ENCODE data around the gene ARHGAP21.

Gene ARHGAP21

GRCh38 chr10:24569828-24570657 is 153.6 kb downstream of the ARHGAP21 start:
- DNase-seq = no peak

DNA sequence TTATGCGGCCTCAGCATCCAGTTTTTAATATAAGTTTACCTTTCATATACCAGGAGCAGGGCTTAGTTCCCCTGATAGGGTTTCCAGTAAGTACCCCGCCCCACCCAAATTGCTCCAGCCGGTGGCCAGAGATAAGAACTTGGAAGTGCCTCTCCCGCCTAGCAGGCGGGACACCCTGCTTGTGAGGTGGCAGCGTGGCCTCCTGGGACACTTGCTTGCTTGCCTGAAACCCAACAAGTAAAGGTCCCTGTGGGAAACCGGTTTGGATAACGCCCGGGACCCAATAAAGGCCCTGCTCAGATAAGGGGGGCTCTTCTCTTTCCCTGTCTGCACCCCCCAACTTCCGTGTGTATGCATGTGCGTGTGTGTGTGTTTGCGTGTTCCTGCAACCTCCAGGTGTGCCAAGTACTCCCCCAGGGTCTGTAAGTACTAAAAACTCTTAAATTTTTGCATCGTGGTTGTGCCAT is 154.3 kb downstream of the ARHGAP21 start:
- DNase-seq = no peak

DNA sequence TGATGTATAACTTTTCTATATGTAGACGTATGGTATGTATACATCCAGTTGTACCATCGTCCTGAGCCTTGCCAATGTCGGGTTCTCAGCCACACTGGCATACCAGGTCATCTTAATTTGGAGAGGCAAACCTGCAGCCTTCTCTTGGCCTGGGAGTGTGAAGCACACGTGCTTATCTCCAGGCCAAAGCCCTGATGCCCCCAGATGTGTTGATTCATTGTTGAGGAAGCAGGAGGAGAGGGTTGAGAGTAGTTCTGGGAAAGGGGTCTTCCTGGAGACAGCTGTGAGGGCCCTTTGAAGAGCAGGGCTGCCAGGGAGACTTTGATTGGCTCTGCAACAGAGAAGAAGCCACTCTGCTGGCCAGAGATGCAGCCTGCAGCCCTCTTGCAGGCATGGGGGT is 155.6 kb downstream of the ARHGAP21 start:
- DNase-seq = no peak

GRCh38 chr10:24561453-24561852 is 162.2 kb downstream of the ARHGAP21 start:
- DNase-seq = no peak

- no peak for DNase-seq
These were observed 166.6 kb downstream of the ARHGAP21 start for GRCh38 chr10:24556750-24557742.

- no peak for DNase-seq
These were observed 167.4 kb downstream of the ARHGAP21 start for GRCh38 chr10:24556126-24556749.

- no peak for DNase-seq
These were observed 169.7 kb downstream of the ARHGAP21 start for GRCh38 chr10:24554036-24554435.

DNA sequence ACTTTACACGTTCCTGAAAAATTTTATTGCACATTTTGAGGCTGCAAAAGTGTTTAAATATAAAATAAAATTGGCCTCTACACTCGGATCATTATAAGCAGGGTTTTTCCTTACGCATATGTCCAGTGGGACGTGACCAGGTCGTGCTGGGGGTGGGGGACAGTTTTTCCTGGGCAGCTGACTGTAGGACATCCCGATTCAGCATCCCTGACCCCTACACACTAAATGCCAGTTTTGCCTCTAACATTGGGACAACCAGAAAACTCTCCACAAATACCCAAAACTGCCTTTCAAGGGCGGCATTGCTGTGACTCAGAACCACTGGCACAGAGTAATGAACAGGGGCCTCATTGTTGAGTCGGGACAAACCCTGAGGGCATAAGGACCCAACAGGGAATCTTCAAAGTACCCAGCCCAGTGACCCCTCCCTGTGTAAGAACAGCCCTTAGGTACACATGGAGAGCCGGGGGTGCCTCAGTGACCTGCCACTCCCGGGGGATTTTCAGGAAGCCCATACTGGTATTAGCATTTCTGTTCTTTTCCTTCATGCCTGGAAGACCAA is 170.6 kb downstream of the ARHGAP21 start:
- DNase-seq = no peak

DNA sequence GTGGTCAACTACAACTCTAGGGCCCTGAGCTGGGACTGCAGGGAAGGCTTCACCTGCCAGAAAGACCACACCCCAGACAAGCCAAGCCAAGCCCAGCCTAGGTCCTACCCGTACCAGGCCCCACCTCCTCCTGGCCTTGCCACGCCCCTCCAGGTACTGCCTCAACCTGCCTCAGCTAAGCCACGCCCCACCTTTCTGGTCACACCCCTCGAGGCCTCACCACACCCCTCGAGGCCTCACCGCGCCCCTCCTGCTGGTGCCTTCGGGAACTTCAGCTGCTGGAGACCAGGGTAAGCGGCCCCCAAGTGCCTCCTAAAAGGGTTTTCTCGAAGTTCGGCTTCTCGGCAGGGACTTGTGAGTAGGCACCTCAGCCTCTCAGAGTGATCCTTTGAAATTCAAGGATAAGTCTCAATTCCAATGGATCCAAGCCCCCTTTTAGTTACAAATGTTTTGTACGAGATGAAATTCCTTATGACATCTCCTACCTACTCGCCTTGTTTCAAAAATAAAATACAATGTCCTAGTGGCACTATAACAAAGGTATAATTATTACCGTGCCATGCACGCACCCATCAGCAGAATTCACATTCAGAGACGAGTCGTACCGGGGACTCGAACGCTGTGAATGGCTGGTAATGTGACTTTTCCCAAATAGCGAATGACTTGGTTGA is 171.2 kb downstream of the ARHGAP21 start:
- peak in 1 of 2 experiments; percentile 9 for DNase-seq

DNA sequence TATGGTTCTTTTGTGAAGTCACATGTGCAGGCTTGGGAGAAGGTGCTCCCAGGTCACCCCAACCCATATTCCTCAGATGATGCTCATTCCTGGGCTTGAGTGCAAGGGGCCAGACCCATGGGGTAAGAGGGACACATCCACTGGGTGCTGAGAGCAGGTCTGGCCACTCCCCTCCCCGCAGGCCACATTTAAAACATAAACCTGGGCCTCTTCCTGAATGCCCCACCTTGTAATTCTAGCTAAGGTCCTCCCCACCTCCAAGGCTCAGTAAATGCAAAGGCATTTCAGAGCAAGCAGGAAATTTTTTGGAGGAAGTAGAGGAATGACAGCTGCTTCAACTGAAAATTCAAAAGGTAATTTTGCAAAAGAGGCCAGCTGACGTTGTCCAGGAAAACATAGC is 172.5 kb downstream of the ARHGAP21 start:
- no peak for DNase-seq

GRCh38 chr10:24550680-24551079 is 173.0 kb downstream of the ARHGAP21 start:
- no peak for DNase-seq

DNA sequence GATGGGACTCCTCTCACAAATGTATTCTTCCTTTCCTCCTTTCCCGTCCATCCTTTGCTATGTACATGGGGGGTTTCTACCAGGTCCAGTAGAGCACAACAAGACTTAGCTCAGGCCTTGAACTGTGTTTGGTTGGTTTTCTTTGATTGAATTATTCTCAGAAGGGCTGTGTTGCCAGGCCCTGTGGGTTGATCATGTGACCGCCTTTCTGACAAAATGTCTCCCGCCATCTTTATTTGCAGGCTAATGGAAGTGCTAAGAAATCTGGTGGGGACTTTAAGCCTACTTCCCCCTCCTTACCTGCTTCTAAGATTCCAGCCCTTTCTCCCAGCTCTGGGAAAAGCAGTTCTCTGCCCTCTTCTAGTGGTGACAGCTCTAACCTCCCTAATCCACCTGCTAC is 178.1 kb downstream of the ARHGAP21 start:
- no peak for DNase-seq

DNA sequence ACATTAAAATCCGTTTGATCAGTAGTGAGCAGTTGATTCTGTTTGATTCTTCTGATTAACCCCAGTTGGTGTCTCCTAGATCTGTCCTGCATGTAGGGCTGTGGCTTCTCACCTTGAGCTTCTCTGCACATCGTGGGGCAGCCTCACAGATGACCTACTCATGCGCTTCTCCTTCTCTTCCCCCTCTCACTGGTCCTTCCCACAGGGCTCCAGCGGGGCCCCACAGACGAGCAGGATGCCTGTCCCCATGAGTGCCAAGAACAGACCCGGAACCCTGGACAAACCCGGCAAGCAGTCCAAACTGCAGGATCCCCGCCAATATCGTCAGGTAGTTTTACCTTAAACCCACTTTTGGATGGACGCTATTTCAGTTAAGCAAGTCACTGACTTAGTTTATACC is 178.9 kb downstream of the ARHGAP21 start:
- DNase-seq = no peak

- DNase-seq = no peak
These were observed 181.1 kb downstream of the ARHGAP21 start for GRCh38 chr10:24542314-24543270.

- DNase-seq = no peak
These were observed 182.4 kb downstream of the ARHGAP21 start for GRCh38 chr10:24541239-24541753.

GRCh38 chr10:24536636-24537035 is 187.1 kb downstream of the ARHGAP21 start:
- no peak for DNase-seq

GRCh38 chr10:24533981-24534380 is 189.7 kb downstream of the ARHGAP21 start:
- DNase-seq = no peak
